Pancreas (tissue), 10 donors: Measurements from ENCODE around the gene SLC16A10. TPM values are rescaled to one million over a fixed set of nuclear protein-coding genes. Genes with fewer than 3 reads are reported as not detected.

Experiments
- ATAC-seq, 4 donors: fragments of 200-7000 bp; cut with Tn5 transposase; one replicate each; pipeline versions ENCODE4 v1.8.0 to v1.9.1; 2020; ENCODE audit warnings: mild to moderate bottlenecking in 4 of 4, moderate library complexity in 4 of 4
- DNase-seq, 6 donors: peaks; one replicate each; pipeline ENCODE4 v3.0.0-alpha.2; 2020
- FAIRE-seq: peaks from 2 replicates; lab custom pipeline; 2012; peaks lifted over from hg19 to GRCh38; lab: Jason Lieb, UNC
- H3K27ac ChIP-seq, 4 donors: fragments of 200-600 bp; sonication (generic); 1 replicate in 3 of 4; 2 replicates in 1 of 4; pipeline versions ENCODE4 v1.5.0 to v1.8.0; 2020
- H3K27me3 ChIP-seq, 4 donors: fragments of 200-600 bp; one replicate each; pipeline ENCODE4 v1.8.0; 2021
- H3K36me3 ChIP-seq, 3 donors: fragments of 200-600 bp; sonication (generic) in 1 of 3; one replicate each; pipeline versions ENCODE4 v1.5.0 to v1.8.0; 2020 to 2021
- H3K4me1 ChIP-seq, 3 donors: fragments of 200-600 bp; one replicate each; pipeline ENCODE4 v1.8.0; 2021
- H3K4me3 ChIP-seq, 4 donors: fragments of 200-600 bp; sonication (generic) in 2 of 4; one replicate each; pipeline versions ENCODE4 v1.5.0 to v1.8.0; 2020 to 2021
- H3K9me3 ChIP-seq, 4 donors: fragments of 200-600 bp; one replicate each; pipeline ENCODE4 v1.8.0; 2021
- WGBS, 2 donors: extraction: QIAGEN DNeasy Blood & Tissue Kit; methylation state at CpG; one replicate each; pipeline ENCODE4 v1.1.7; 2013; 5-methylcytosine and 5-hydroxymethylcytosine counted together
- intact Hi-C, 3 donors: fragments of 100-400 bp; cut with DNase I; formaldehyde crosslinking; loops; one replicate each; pipeline versions ENCODE4 v1.11.1 to v1.14.2; 2022
- polyA plus RNA-seq, 2 donors: library from polyadenylated mRNA; stranded (reverse); fragments of 200-250 nt; gene quantifications; one replicate each; pipeline ENCODE4 v1.2.3, GENCODE V29; 2013
- total RNA-seq, 6 donors: library from RNA; stranded (reverse); fragmentation: NEBNext Ultra II Directional in 4 of 6; extraction: Animal tissue kit (Norgen Biotek cat#: 25700) in 4 of 6; gene quantifications; one replicate each; pipeline versions ENCODE4 v1.2.1 to v1.2.4, GENCODE V29; 2021 to 2023
- TF ChIP-seq, protein P1 (sequence below), 4 donors: fragments of 200-600 bp; sonication (generic) in 3 of 4; IDR thresholded peaks; one replicate each; pipeline versions ENCODE4 v1.5.0 to v1.8.0; 2021; ENCODE audit warnings: antibody characterized with exemption in 4 of 4
- donor health status: healthy with polysubstance abuse.
- donor health status: DM: no; HTN: no; CAD: no; lungs with moderate emphysema.
- donor health status: DM: no; HTN: no; CAD: no.
- donor health status: control.
- donor health status: control.
- donor health status: Bipolar disorder and iron deficiency.
- donor health status: DM: yes; HTN: yes; CAD: no.
- donor health status: DM: no; HTN: no; CAD: no.
- donor health status: DM: no; HTN: no; CAD: no.
- donor health status: DM: yes; HTN: yes; CAD: no.

The SLC16A10 gene
- total and polyA plus RNA-seq, 8 donors: 5.1 to 48.8 (median 30.0) TPM

DNA sequence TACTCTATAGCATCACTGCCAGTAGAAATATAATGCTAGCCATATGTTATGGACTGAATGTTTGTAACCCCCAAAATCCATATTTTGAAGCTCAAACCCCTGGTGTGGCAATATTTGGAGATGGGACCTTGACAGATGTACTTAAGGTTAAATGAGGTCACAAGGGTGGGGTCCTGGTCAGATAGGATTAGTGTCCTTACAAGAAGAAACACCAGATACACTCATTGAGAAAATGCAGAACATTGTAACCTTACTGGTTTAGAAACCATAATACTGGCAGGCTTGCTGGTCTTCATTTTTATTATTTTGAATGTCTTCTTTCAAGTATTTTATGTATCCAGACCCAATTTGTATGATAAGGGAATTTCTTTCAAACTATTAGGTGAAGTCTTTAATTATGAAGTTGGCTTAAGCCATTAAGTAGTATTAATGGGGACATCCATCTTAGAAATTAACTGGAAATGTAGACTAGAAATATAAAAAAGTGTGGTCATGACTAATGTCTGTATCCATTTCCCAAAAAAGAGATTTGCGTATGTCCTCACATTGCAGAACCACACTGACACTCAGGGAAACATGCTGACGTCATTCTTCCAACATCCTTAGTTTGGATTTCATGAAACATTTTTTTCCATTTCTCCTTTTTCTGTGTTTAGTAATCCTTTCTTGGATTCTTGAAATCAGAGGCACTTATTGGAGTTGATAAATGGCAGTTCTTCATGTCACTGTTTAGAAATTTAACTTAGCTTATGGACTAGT, 32.4 kb downstream of the SLC16A10 start:
- no peaks in the 10 kb centered on the region for H3K36me3 ChIP-seq
- TF ChIP-seq, protein P1, sequence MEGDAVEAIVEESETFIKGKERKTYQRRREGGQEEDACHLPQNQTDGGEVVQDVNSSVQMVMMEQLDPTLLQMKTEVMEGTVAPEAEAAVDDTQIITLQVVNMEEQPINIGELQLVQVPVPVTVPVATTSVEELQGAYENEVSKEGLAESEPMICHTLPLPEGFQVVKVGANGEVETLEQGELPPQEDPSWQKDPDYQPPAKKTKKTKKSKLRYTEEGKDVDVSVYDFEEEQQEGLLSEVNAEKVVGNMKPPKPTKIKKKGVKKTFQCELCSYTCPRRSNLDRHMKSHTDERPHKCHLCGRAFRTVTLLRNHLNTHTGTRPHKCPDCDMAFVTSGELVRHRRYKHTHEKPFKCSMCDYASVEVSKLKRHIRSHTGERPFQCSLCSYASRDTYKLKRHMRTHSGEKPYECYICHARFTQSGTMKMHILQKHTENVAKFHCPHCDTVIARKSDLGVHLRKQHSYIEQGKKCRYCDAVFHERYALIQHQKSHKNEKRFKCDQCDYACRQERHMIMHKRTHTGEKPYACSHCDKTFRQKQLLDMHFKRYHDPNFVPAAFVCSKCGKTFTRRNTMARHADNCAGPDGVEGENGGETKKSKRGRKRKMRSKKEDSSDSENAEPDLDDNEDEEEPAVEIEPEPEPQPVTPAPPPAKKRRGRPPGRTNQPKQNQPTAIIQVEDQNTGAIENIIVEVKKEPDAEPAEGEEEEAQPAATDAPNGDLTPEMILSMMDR (IDR thresholded peaks at IDR 0.05): no peak
- no peaks in the 10 kb centered on the region for H3K9me3 ChIP-seq
- H3K4me1 ChIP-seq: peaks cover 18 to 32% (median 23%) of the 10 kb centered on the region in 3 donors
- 94% methylated on average over 2 of the region's 2 CpGs for WGBS, 2 donors
- H3K27ac ChIP-seq: no peak overlapping the region
- DNase-seq (no peak), FAIRE-seq (no peak), ATAC-seq (peak in 1 of 4 donors; percentile 9)
- no peak overlapping the region for H3K4me3 ChIP-seq
- no peaks in the 10 kb centered on the region for H3K27me3 ChIP-seq
- intact Hi-C loops: no loop called here

DNA sequence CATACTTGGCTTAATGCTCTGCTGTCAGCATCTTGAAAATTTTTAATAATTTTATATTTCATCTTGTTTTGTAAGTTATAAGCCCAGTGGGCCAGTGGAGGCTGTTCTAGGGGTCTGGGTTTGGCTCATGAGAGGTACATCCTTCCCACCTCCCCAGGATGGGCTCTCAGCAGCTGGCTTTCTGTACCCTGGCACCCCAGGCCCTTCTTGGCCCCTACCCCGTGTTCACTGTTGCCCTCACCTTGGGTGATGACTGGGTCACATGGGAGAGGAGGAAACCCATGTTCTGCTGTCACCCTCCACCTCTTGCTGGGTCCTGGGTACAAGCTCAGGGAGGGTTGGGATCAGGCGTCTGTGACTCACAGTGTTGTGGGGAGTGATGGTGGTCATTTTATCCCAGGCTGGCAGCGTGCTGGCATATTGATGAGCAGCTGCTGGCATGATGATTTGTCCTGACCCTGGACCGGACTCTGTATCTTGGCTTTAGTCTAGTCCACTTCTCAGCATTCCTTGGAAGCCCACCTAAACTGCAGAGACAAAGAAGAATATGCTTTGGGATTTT, 34.6 kb downstream of the SLC16A10 start:
- peak overlapping the region in 1 of 4 donors; percentile 59 for H3K27ac ChIP-seq
- no peaks in the 10 kb centered on the region for H3K36me3 ChIP-seq
- H3K27me3 ChIP-seq: no peaks in the 10 kb centered on the region
- FAIRE-seq (no peak), DNase-seq (no peak), ATAC-seq (peak in 1 of 4 donors; percentile 11)
- H3K4me1 ChIP-seq: peaks cover 19 to 40% (median 28%) of the 10 kb centered on the region in 3 donors
- no peaks in the 10 kb centered on the region for H3K9me3 ChIP-seq
- 68 to 82% methylated on average over 4 of the region's 4 CpGs for WGBS, 2 donors
- H3K4me3 ChIP-seq: no peak overlapping the region
- TF ChIP-seq, protein P1 (IDR thresholded peaks at IDR 0.05): no peak
- intact Hi-C loops: no loop called here

DNA sequence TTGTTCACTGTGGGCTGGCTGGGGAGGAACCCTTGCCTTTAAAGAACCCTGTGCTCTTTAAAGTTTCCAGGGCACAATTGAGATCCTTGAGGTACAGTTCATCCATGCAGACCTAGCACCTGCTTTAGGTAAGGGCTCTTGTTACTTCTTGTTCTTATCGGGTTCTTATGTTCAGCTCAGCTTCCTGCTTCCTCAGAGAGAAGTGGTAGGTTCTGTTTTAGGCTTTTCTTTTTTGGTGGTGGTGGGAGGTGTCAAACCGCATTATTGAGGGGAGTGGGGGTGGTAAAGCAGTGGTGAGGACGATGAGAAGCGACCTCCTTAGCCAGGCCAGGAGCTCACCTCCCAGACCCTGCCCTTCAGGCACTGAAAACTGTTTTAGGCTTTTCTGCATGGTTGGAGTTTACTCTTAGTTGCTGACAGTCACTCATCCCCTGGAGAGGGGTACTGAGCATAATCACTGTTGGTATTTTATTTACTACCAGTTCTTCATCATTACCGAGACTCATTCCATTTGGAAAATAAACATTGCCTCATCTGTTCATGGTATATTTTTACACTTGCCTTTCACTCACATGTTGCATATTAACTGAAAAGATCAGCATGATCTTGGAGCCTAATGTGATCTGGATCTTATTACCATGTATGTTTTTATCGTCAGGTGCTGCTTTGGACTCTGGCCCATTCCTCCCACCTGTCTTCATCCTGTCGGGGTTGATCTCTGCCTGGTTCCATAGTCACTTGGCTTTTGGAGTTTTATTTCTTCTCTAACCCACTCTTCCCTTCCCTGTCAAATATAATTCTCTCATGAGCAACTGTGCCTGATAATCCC, 35.4 kb downstream of the SLC16A10 start:
- H3K9me3 ChIP-seq: no peaks in the 10 kb centered on the region
- peak overlapping the region in 3 of 4 donors; percentile 0 to 59 (median 46) for H3K27ac ChIP-seq
- H3K27me3 ChIP-seq: no peaks in the 10 kb centered on the region
- DNase-seq (no peak), ATAC-seq (peak; percentile 22 to 42 (median 34)), FAIRE-seq (no peak)
- TF ChIP-seq, protein P1 (IDR thresholded peaks at IDR 0.05): no peak
- intact Hi-C loops: no loop called here
- peaks cover 26 to 40% (median 28%) of the 10 kb centered on the region in 3 donors for H3K4me1 ChIP-seq
- 36 to 38% methylated on average over 7 of the region's 7 CpGs for whole genome bisulfite sequencing, 2 donors
- H3K4me3 ChIP-seq: no peak overlapping the region
- no peaks in the 10 kb centered on the region for H3K36me3 ChIP-seq

DNA sequence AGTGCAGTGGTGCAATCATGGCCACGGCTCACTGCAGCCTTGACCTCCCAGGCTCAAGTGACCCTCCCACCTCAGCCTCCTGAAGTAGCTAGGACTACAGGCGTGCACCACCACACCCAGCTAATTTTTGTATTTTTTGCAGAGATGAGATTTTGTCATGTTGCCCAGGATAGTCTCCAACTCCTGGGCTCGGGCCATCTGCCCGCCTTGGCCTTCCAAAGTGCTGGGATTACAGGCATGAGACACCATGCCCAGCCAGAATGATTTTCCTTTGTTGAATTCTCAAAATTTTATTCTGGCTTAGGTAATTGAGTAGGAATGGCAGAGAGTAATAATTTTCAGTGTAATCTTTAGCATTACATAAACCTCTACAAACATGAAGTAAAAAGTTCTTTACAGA, 37.1 kb downstream of the SLC16A10 start:
- ATAC-seq (no peak), FAIRE-seq (no peak), DNase-seq (no peak)
- intact Hi-C loops: no loop called here
- Histone ChIP-seq H3K27ac (peak overlapping the region in 1 of 4 donors; percentile 1), H3K4me1 (peaks cover 40 to 43% (median 40%) of the 10 kb centered on the region in 3 donors), H3K36me3 (no peaks in the 10 kb centered on the region), H3K27me3 (no peaks in the 10 kb centered on the region), H3K4me3 (no peak overlapping the region), H3K9me3 (no peaks in the 10 kb centered on the region)
- TF ChIP-seq, protein P1 (IDR thresholded peaks at IDR 0.05): no peak
- 35 to 54% methylated on average over 4 of the region's 4 CpGs for WGBS, 2 donors
